Hematopoietic multipotent progenitor cell treated with erythropoietin and hydrocortisone succinate and interleukin-3 and kit ligand, for 8 days (in vitro differentiated cells): ENCODE measurements around the gene LGALS9.
"Not testable (repeated sequence)": the region's sequence is repeated elsewhere in the genome, so short reads cannot be mapped to it uniquely, and the experiment has no call there.

Experiments
- DNase-seq: peaks from one replicate; pipeline ENCODE4 v3.0.0-alpha.2; 2015

The LGALS9 gene

GRCh38 chr17:27603880-27604794 lies 26.9 kb upstream of the LGALS9 start:
- peak; percentile 76 for DNase-seq

- DNase-seq = no peak
Measured at GRCh38 chr17:27605409-27605808, 25.6 kb upstream of the LGALS9 start.

GRCh38 chr17:27607521-27608091 lies 23.4 kb upstream of the LGALS9 start:
- no peak for DNase-seq

DNA sequence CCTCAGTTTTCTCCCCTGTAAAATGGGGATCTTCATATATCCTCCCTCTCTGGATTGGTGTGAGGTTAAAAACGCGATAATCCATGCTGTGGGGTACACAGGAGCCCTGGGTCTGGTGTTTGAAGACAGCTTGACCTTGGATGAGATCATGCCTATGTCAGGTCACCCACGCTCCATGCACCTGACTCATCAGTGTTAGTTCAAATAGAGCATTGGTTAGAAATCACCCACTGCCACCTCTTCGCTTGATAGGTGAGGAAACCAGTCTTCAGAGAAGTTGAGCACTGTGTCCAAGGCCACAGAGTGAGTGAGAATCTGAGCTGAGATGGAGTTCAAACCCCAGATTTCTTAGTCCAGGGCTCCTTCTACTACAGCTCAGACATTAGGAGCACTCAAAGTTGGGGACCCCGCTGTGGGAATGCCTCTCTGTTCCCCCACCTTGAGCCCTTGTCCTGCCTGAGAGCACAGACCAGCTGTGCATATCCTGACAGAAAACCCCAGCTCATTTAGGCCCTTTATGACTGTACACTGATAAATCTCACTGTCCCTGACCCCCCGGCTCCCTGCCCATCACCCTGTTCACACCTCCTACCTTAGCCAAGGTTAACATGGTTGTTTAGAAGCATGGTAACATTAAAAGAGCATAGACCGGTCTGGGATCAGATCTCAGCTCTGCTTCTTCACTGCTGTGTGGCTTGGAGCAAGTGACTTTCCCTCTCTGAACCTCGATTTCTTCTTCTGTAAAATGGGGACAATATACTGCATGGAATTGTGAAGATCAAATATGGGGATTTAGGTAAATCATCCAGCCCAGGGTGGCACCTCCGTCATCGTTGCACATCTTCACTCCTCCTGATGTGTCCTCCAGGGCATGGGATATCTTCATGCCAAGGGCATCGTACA lies 22.4 kb upstream of the LGALS9 start:
- no peak for DNase-seq

- DNase-seq = peak; percentile 75
Measured at GRCh38 chr17:27609611-27610303, 21.2 kb upstream of the LGALS9 start.

DNA sequence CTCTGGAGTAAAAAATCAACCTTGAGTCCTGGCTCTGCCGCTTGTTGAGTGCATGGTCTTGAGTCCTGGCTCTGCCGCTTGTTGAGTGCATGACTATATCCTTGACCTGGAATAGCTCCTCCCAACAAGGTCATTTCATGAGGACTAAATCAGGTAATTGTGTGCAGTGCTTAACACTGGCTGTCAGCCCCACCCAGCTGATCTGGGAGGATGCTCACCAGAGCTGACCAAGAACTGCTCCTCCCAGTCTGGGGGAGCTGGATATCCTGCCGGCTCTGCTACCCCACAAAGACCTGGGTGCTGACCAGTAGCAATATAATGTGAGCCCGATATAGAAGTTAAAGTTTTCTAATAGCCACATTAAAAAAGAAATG lies 20.7 kb upstream of the LGALS9 start:
- no peak for DNase-seq

DNA sequence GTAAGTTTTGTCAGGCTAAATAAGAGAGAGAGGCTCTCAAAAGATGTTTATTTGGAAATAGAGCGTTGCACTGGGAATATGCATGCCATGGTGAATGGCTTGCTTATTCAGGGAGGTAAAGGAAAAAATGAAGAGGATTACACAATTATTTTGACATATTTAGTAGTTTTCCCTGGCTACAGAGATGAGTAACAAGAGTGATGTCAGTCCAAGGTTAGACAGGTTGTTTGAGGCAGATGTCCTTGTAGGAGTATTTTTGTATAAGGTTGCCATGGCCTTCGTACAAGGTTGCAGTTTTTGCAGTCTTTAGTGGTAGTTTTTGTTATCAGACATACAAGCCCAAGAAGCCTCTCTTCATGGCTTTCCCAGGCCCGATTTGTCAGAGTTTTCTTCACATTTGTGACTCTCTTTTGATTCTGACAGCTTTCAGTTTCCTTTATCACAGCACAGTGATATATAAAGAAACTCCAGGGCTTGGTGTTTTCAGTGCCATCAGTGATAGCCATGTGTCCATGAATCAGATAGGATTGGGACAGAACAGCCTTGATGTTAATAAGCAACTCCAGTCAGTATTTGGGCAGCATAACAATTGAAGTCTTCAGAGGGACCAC lies 18.7 kb upstream of the LGALS9 start:
- DNase-seq = no peak

- peak; percentile 95 for DNase-seq
Measured at GRCh38 chr17:27613433-27613832, 17.6 kb upstream of the LGALS9 start.

DNA sequence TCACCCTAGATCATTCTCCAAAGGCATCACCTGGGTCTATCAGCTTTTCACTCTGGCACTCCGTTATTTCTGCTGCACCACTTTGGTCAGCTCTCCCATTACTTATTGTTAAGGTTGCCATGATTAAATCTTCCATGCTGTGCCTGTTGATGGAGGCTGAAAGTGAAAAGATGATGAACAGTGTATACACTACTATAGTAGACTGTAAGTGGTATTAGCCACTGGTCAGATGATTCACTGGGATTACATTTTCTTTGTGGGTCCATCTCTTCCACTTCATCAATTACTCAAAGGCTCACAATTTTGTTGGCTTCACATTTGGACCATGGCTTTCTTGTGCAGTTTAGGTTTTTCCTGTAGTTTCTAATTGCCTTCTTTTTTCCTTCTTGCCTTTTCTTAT lies 15.9 kb upstream of the LGALS9 start:
- no peak for DNase-seq

DNA sequence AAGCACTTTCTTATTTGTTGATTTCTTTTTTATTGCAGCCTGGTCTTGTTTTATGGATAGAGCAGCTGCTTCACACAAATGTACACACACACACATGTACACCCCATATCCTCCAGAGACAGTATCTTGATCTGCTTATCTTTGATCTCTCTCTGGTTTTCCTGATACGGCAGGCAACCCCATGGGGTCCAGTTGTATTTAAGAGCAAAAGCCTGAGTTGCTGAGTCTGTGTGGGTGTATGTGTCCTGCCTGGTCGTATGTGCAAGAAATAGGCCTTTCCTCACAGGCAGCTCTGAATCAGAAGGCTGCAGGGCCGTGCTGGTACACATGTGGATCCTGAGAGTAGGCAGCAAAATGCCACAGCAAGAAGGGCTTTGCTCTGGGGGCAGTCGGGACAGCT lies 14.6 kb upstream of the LGALS9 start:
- no peak for DNase-seq

DNA sequence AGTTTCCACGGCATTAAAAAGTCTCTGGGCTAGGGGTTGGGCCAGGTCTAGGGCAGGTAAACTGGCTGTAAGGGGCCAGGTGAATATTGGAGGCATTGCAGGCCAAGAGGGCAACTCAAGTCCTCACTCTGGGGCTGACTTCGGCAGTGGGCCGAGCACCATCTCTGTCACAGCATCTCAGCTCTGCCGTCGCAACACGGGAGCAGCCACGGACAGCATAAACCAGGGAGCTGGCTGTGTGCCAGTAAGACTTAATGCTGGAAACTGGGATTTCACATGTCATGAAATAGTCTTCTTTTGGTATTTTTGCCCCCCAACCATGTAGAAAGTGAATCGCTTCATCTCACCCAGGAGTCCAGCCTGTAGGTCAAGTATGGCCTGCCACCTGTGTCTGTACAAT lies 12.6 kb upstream of the LGALS9 start:
- no peak for DNase-seq

- DNase-seq = no peak
Measured at GRCh38 chr17:27620721-27621120, 10.3 kb upstream of the LGALS9 start.

DNA sequence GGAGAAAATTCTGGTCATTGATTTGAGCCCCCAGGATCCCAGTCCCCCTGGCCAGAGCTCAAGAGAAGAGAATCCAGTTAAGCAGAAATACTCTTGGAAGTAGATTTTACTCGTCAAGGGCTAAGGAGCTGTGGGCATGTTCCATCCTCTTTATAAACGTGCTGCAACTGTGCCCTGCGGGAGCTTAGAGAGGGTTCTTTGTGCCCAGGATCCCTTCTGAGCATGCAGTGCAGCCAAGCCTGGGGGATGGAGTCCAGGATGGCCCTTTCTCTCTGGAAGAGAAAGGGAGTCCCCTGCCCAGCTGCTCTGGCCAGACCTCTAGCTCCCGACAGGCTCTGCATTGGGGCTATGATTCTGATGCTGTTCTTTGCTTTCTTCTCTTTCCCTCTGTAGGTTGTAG lies 9.5 kb upstream of the LGALS9 start:
- no peak for DNase-seq

DNA sequence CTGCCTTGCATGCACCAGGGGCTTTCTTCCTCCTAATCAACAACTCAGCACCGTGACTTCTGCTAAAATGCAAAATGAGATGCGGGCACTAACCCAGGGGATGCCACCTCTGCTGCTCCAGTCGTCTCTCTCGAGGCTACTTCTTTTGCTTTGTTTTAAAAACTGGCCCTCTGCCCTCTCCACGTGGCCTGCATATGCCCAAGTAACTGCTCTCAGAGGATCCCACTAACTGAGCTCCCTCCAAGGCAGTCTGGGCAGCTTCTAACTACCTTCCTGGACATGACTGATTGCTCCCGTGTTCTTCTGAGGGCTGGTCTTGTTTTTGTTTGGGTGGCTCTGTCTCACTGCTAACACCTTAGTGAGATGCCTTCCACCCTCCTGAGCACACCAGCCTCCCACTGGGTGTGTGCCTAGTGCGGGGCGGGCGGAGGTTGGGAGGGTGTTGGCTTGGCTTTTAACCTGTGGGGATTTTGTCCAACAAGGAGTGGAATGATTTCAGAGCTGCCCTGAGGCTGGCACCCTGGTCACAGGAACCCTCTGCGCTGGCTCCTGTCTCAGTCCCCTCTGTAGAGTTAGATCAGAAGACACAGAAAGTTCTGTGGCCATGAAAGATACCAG lies 8.9 kb upstream of the LGALS9 start:
- no peak for DNase-seq

DNA sequence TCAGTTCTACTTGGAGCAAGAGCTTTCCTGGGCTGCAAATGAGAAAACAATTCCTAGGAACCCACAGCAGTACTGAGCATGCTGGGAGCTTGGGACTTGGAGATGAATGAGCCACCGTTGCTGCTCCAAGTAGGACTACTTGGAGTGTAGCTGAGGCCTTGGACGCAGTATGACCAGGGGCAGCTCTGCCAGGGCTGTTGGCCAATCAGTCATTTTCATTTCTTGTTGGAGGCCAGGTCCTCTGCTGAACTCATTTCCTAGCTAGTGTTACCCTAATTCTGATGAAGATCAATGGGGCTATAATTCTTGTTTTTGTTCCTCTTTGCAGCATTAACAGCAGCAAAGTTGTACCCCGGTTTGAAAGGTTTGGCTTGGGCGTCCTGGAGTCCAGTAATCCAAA lies 8.0 kb upstream of the LGALS9 start:
- no peak for DNase-seq

GRCh38 chr17:27623614-27624013 lies 7.4 kb upstream of the LGALS9 start:
- DNase-seq = no peak

DNA sequence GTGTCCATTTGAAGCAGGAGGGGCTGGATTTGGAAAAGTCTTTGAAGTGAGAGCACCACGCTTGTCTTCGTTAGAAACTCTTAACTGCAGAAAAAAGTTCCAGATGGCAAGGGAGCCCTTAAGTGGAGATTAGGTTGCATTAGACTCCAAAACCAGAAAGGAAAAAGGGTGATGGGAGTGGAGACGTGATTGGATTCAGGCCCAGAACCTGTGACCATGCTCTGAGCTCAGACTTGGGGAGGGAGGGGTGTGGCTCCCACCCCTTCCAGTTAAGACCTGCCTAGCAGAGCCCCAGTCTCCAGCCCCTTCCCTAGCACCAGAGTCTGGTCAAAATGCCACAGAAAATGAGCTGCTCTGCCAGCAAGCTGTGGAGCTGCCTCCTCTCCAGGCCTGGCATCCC lies 6.4 kb upstream of the LGALS9 start:
- no peak for DNase-seq

GRCh38 chr17:27625856-27626255 lies 5.1 kb upstream of the LGALS9 start:
- DNase-seq = no peak

DNA sequence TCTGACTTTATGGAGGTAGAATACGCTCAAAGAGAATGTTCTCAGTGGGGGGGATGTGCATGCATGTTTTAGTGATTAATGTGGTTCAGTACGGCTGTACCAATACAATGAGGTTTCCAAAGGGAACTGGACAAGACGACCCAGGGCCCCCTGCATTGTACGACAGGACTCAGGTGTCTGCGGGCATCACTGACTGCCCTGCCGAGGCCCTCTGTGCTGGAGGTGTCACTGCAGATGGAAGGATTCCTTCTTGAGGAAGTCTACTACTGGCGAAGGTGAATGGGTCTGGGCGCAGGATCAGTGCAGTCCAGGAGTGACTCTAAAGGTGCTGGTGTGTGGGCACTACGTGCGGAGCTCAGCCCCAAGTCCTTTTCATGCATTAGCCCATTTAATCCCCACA lies 3.5 kb upstream of the LGALS9 start:
- DNase-seq = no peak

DNA sequence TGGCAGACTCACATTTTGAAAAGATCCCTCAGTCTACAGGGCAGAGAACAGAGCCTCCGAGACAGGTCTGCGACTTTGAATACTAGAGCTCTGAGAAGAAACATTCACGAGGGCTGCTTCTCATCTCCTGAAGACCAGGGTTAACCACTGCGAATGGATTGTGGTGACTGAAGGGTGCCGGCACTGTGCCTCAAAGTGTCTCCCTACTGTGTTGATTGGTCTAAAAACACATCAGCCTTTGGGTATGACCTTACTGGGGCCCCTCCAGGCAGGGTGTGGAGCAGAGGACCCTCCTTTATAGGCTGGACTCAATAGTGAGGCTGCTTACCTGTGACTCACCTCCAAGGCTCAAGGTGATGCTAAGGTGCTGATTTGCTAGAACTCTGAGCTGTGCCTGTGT lies 2.6 kb upstream of the LGALS9 start:
- DNase-seq = no peak

- not testable (repeated sequence) for DNase-seq
Measured at GRCh38 chr17:27629260-27629659, 1.7 kb upstream of the LGALS9 start.

DNA sequence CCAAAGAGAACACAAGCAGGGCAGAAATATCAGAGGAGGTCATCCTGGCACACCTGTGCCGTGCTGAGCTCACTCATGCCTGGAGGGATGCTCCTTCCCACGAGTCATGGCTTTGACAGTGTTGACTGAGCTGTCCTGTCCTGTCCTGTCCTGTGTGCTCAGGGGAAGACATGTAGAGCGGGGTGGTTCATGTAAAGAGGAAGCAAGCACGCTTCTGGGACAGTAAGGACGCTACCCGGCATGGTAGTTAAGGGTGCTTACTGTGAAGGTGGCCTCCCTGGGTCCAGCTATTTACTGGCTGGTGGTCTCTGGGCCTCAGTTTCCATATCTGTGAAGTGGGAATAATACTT lies 398 bp downstream of the LGALS9 start:
- peak; percentile 33 for DNase-seq
